H1 (cell line): Measurements from ENCODE around the gene ISCA2.

ENCODE experiments used
- CTCF ChIP-seq, 3 experiments: IDR thresholded peaks; 1 replicate in 2 of 3; 2 replicates in 1 of 3; pipeline versions ENCODE4 v1.5.1 to v1.6.1; 2011; ENCODE audit warnings: low read length in 3 of 3, mild to moderate bottlenecking in 3 of 3, inconsistent platforms in 2 of 3, low read depth in 1 of 3, moderate library complexity in 1 of 3; ENCODE audit not compliant: insufficient read depth in 1 of 3; ENCODE audit errors: control extremely low read depth in 1 of 3
- RNF2 ChIP-seq: fragments of 200-900, 300-1000 bp; sonication (generic); IDR thresholded peaks from 2 replicates; pipeline ENCODE4 v1.7.1; 2016; ENCODE audit warnings: borderline replicate concordance, low read depth, mild to moderate bottlenecking, antibody characterized with exemption, low read length; ENCODE audit not compliant: poor library complexity, severe bottlenecking; ENCODE audit errors: missing control alignments

GRCh38 chr14:74501135-74501614, 7.6 kb downstream of the ISCA2 start:
- TF ChIP-seq RNF2: no peak
- peak in 2 of 3 experiments; percentile 88 to 94; a peak in 3 of 4 replicates for TF ChIP-seq CTCF (IDR thresholded peaks at IDR 0.05; ENCODE audit: control extremely low read depth in 1 of 3, insufficient read depth in 1 of 3, low read depth in 1 of 3, low read length in 3 of 3)
